ENCODE measurements around the gene SLC7A9. TPM values are rescaled to one million over a fixed set of nuclear protein-coding genes. Genes with fewer than 3 reads are reported as not detected.

Gene SLC7A9
- under 1 TPM in 1 of 2 donors, not detected in 1; 0.31 TPM for total RNA-seq

DNA sequence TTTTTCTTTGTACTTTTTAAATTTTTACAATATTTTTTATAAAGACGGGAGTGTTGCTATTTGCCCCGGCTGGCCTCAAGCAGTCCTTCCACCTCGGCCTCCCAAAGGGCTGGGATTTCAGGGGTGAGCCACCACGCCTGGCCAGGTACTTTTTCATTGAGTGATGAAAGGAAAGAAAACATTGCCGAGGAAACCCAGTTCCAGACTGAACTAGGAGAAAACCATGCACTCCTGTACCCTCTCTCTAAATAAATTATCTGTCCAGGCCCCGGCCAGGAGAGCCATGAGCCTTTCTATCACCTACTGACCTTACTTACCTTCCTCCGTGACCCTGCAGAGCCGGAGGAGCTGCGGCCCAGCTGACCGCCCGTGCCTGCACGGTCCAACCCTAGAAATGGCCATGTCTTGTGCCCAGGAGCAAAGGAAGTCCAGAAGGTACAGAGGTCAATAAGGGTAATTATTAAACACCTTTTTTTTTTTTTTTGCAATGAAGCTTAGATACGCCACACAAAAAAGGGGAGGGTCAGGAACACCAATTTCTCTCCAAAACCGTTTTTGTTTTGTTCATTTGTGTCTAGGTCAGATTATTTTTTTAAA, at the start of gene SLC7A9:
Gene SLC7A9 (minus strand): TSS at position 399 of the 597 bp plus-strand sequence. CDS start 1,233 bp downstream, outside the sequence.
- no peaks in the 10 kb centered on the region for H3K4me1 Mint-ChIP-seq (ENCODE audit: low read depth in 2 of 2)
- H3K4me3 Mint-ChIP-seq = no peak within 1 kb of the TSS
- no peaks in the 10 kb centered on the region for H3K9me3 Mint-ChIP-seq
- H3K27me3 Mint-ChIP-seq = no peaks in the 10 kb centered on the region
- H3K27ac Mint-ChIP-seq = no peak within 1 kb of the TSS
- DNase-seq (ENCODE audit: low spot score) = no peak
- no peak for ATAC-seq
- no peaks in the 10 kb centered on the region for H3K36me3 Mint-ChIP-seq

DNA sequence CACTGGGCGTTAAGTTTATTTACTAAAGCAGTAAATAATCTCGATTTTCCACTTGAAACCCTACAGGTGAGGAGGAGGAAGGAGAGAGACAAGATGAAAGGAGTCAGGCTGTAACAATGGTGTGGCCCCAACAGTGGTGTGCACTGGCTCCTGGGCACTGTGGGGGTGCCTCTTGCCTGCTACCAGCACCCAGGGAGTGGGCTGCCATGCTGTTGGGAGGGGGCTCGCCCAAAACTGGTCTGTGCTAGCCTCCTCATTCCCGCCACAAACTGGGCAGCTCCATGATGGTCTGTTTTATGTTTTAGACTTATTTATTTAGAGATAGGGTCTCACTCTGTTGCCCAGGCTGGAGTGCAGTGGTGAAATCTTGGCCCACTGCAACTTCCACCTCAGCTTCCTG, 49.8 kb upstream of the SLC7A9 start:
- no peaks in the 10 kb centered on the region for H3K9me3 Mint-ChIP-seq
- no peak overlapping the region for H3K27ac Mint-ChIP-seq
- no peaks in the 10 kb centered on the region for H3K4me1 Mint-ChIP-seq (ENCODE audit: low read depth in 2 of 2)
- no peak for DNase-seq (ENCODE audit: low spot score)
- H3K4me3 Mint-ChIP-seq = no peak overlapping the region
- H3K36me3 Mint-ChIP-seq = peaks cover 5% of the 10 kb centered on the region
- H3K27me3 Mint-ChIP-seq = no peaks in the 10 kb centered on the region
- ATAC-seq = no peak

DNA sequence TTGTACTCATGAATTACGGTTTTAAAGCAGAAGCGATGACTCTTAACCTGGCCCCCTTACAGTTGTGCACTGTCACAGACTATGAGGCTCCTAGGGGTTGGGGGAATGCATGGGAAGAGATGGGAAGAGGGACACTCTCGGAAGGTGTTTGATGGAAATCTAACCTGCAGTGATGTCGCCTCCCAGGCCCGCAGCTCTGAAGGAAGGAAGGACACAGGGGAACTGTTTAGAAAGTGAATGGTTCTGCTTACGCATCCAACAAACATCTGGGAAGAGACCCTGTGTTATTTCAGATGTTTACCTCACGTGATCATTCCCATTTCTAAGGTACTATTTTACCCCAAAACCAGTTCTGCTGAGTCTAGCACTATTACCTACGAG, 48.0 kb upstream of the SLC7A9 start:
- Mint-ChIP-seq H3K4me1 (ENCODE audit: low read depth in 2 of 2) (no peaks in the 10 kb centered on the region), H3K27ac (no peak overlapping the region), H3K27me3 (no peaks in the 10 kb centered on the region), H3K36me3 (peaks cover 5% of the 10 kb centered on the region), H3K9me3 (no peaks in the 10 kb centered on the region), H3K4me3 (no peak overlapping the region)
- ATAC-seq (no peak), DNase-seq (ENCODE audit: low spot score) (no peak)

DNA sequence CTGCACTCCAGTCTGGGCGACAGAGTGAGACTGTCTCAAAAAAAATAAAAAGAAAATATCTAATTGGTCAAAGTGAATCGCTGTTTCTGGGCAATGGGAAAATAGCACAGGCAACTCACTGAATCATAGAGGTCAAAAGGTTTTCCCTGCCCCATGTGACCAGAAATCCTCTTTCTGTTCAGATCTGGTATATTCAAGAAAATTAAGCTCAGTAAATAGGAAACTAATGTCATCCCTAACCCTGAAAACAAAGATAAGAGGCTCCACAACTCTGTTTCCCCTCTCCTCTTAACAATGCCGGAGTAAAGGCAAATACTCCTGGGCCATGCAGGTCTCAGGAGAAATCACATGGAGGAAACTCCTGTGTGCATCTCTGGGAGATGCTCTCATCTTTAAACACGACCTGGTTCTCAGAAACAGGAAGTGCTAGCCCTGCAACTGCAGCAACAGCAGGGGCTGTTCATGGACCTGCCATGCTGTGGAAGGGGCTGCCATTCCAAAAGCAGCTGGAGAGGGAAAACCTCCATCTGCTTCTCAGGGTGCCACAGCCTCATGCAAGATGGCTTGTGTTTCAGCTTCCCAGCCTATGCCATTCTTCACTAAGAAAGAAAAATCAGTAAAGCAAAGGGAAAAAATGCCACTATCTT, 47.5 kb upstream of the SLC7A9 start:
- DNase-seq (ENCODE audit: low spot score) (no peak), ATAC-seq (no peak)
- Mint-ChIP-seq H3K4me1 (ENCODE audit: low read depth in 2 of 2) (no peaks in the 10 kb centered on the region), H3K27me3 (no peaks in the 10 kb centered on the region), H3K36me3 (peaks cover 5% of the 10 kb centered on the region), H3K27ac (no peak overlapping the region), H3K4me3 (no peak overlapping the region), H3K9me3 (no peaks in the 10 kb centered on the region)

DNA sequence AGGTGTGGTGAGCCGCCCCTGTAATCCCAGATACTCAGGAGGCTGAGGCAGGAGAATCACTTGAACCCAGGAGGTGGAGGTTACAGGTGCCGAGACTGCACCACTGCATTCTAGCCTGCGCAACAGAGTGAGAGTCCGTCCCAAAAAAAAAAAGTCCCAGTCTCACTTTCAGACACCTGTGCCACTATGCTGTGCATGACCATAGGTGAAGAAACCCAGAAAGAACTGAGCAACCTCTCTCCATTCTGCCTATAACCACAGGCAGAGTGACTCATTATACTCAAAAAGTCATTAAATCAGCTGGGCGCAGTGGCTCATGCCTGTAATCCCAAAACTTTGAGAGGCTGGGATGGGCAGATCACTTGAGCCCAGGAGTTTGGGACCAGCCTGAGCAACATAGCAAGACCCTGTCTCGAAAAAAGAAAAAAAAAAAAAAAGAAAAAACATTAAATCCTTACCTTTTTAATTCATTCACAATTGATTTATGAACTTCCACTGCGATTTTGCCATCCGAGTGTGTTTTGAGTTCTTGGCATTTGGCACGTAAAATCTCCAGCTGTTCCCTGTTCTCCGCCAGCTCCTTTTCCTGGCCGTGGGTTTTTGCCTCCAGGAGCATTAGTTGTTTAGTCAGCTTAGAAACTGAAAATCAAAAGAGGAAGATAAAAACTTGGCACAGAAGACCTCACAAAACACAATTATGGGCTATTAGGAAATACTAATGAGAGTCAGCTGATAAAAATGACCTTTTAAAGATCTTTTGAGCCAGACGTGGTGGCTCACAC, 45.5 kb upstream of the SLC7A9 start:
- Mint-ChIP-seq H3K36me3 (no peaks in the 10 kb centered on the region), H3K27ac (no peak overlapping the region), H3K9me3 (no peaks in the 10 kb centered on the region), H3K27me3 (no peaks in the 10 kb centered on the region), H3K4me3 (no peak overlapping the region), H3K4me1 (ENCODE audit: low read depth in 2 of 2) (no peaks in the 10 kb centered on the region)
- ATAC-seq (no peak), DNase-seq (ENCODE audit: low spot score) (no peak)

DNA sequence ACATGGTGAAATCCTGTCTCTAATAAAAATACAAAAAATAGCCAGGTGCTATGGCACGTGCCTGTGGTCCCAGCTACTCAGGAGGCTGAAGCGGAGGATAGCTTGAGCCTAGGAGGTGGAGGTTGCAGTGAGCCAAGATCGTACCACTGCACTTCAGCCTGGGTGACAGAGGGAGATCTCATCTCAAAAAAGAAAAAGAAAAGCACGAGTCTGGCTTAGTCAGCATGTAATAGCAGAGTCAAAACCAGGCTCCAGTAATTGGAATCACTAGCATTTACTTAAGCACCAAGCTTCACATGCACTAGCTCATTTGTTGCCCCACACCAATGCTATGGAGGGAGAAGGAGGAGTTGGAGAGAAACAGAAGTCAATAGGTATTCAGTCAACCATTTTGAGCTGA, 41.9 kb upstream of the SLC7A9 start:
- no peak for ATAC-seq
- Mint-ChIP-seq H3K9me3 (no peaks in the 10 kb centered on the region), H3K36me3 (peaks cover 7% of the 10 kb centered on the region), H3K27ac (no peak overlapping the region), H3K4me1 (ENCODE audit: low read depth in 2 of 2) (no peaks in the 10 kb centered on the region), H3K4me3 (no peak overlapping the region), H3K27me3 (no peaks in the 10 kb centered on the region)
- DNase-seq (ENCODE audit: low spot score) = no peak

DNA sequence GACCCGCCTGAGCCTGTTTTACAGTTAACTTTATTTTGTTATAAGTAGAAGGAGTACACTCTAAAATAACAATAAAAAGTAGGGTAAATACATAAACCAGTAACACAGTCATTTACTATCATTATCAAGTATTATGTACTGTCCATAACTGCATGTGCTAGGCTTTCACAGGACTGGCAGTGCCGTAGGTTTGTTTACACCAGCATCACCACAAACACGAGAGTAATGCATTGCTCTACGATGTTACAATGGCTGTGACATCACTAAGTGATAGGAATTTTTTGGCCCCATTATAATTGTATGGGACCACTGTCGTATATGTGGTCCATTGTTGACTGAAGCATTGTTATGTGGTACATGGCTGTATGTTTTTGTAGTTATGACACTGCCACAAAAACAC, 41.3 kb upstream of the SLC7A9 start:
- Mint-ChIP-seq H3K9me3 (no peaks in the 10 kb centered on the region), H3K27me3 (no peaks in the 10 kb centered on the region), H3K4me1 (ENCODE audit: low read depth in 2 of 2) (no peaks in the 10 kb centered on the region), H3K36me3 (peaks cover 9% of the 10 kb centered on the region), H3K4me3 (no peak overlapping the region), H3K27ac (no peak overlapping the region)
- ATAC-seq = no peak
- no peak for DNase-seq (ENCODE audit: low spot score)

DNA sequence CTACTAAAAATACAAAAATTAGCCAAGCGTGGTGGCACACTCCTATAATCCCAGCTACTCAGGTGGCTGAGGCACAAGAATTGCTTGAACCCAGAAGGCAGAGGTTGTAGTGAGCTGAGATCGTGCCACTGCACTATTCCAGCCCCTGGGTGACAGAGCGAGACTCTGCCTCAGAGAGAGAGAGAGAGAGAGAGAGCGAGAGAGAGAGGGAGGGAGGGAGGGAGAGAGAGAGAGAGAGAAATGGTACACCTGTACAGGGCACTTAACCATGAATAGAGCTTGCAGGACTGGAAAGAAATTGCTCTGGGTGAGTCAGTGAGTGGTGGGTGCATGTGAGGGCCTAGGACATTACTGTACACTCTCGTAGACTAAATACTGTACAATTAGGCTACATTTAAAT, 40.5 kb upstream of the SLC7A9 start:
- DNase-seq (ENCODE audit: low spot score) (no peak), ATAC-seq (no peak)
- H3K27me3 Mint-ChIP-seq = no peaks in the 10 kb centered on the region
- H3K4me3 Mint-ChIP-seq = no peak overlapping the region
- H3K27ac Mint-ChIP-seq = no peak overlapping the region
- no peaks in the 10 kb centered on the region for H3K4me1 Mint-ChIP-seq (ENCODE audit: low read depth in 2 of 2)
- peaks cover 11% of the 10 kb centered on the region for H3K36me3 Mint-ChIP-seq
- no peaks in the 10 kb centered on the region for H3K9me3 Mint-ChIP-seq

DNA sequence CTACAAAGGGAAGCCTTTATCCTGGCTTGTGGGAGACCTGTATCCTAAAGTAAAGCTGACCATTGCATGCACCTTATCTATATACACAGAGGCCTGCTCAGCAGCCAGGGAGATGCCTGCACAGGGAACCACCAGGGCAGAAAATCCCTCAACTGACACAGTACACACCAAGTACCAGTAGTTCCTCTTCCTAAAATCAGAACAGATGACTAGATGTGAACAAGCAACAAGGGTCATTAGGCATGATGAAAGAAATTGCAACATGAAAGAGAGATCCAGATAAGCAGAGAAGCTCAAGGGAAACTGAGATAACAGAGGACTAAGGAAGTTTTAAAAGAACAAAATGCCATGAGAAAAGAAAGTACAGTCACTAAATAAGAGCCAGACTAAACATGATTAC, 39.7 kb upstream of the SLC7A9 start:
- Mint-ChIP-seq H3K27me3 (no peaks in the 10 kb centered on the region), H3K9me3 (no peaks in the 10 kb centered on the region), H3K27ac (no peak overlapping the region), H3K4me3 (no peak overlapping the region), H3K36me3 (peaks cover 11% of the 10 kb centered on the region), H3K4me1 (ENCODE audit: low read depth in 2 of 2) (no peaks in the 10 kb centered on the region)
- ATAC-seq = no peak
- DNase-seq (ENCODE audit: low spot score) = no peak

DNA sequence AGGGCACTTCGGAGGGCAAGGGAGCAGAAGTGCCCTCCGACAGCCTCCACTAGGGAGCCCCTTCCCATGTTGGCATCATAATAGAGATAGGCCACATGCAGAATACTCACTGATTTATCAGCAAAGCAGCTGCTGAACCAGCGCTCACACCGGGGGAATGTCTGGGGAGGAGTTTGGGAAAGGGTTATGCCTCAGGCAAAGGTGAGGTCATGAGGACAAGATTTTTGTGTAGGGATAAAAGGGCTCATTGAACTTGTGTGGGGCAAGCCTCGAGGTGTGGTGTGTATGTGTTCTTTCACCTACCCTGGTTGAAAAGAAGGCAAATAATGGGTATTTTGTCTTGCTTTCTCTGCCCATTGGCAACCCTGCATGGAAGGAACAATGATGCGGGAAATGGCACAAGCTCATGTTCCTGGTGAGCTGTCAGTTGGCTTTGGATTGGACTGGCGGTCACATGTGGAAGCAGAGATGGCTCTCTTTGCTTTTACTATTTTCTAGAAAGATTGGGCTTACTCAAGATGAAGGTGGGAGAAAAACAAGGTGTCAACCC, 39.1 kb upstream of the SLC7A9 start:
- DNase-seq (ENCODE audit: low spot score) (no peak), ATAC-seq (no peak)
- Mint-ChIP-seq H3K27ac (no peak overlapping the region), H3K4me3 (no peak overlapping the region), H3K4me1 (ENCODE audit: low read depth in 2 of 2) (no peaks in the 10 kb centered on the region), H3K9me3 (no peaks in the 10 kb centered on the region), H3K27me3 (no peaks in the 10 kb centered on the region), H3K36me3 (peaks cover 11% of the 10 kb centered on the region)

DNA sequence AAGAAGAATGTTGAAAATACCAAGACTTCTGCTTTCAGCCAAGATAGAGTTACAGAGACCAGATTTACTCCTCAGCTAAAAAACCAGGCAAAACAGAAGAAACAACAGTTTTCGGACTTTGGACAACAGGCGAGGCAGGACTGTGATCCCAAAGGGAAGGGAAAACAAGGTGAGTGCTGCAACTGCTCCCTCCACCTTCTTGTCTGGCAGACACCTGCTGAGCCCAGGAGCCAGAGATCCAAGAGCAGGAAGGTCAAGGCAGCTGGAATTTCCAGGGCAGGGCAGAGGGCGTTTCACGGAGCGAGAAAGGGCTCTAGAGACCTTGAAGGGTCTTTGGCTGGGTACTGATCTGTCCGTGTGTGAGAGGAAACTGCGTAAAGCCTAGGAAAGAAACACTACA, 32.9 kb upstream of the SLC7A9 start:
- DNase-seq (ENCODE audit: low spot score) = no peak
- ATAC-seq = no peak
- Mint-ChIP-seq H3K36me3 (peaks cover 4% of the 10 kb centered on the region), H3K4me3 (no peak overlapping the region), H3K4me1 (ENCODE audit: low read depth in 2 of 2) (no peaks in the 10 kb centered on the region), H3K9me3 (no peaks in the 10 kb centered on the region), H3K27ac (no peak overlapping the region), H3K27me3 (no peaks in the 10 kb centered on the region)

DNA sequence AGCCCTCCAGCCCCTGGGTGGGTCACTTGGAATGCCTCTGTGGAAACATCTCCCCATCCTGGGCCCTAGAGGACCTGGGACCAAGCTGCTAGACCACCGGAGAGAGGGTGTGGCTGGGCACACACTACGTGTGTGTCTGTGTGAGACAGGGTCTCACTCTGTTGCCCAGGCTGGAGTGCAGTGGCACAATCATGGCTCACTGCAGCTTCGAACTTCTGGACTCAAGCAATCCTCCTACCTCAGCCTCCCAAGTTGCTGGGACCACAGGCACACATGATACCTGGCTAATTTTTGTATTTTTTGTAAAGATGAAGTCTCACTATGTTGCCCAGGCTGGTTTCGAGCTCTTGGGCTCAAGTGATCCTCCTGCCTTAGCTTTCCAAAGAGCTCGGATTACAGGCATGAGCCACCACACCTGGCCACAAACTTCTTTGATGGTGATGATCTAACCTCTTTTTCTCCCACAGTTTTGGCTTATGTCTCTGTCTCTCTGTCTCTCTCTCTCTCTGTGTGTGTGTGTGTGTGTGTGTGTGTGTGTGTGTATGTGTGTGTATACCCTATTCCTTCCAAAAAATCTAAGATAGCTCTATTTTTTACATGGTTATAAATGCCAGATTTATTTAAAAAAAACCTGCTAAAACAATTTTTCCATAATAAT, 32.1 kb upstream of the SLC7A9 start:
- H3K4me1 Mint-ChIP-seq (ENCODE audit: low read depth in 2 of 2) = no peaks in the 10 kb centered on the region
- no peak for ATAC-seq
- H3K9me3 Mint-ChIP-seq = no peaks in the 10 kb centered on the region
- DNase-seq (ENCODE audit: low spot score) = no peak
- H3K27me3 Mint-ChIP-seq = no peaks in the 10 kb centered on the region
- no peak overlapping the region for H3K4me3 Mint-ChIP-seq
- H3K27ac Mint-ChIP-seq = no peak overlapping the region
- peaks cover 4% of the 10 kb centered on the region for H3K36me3 Mint-ChIP-seq

DNA sequence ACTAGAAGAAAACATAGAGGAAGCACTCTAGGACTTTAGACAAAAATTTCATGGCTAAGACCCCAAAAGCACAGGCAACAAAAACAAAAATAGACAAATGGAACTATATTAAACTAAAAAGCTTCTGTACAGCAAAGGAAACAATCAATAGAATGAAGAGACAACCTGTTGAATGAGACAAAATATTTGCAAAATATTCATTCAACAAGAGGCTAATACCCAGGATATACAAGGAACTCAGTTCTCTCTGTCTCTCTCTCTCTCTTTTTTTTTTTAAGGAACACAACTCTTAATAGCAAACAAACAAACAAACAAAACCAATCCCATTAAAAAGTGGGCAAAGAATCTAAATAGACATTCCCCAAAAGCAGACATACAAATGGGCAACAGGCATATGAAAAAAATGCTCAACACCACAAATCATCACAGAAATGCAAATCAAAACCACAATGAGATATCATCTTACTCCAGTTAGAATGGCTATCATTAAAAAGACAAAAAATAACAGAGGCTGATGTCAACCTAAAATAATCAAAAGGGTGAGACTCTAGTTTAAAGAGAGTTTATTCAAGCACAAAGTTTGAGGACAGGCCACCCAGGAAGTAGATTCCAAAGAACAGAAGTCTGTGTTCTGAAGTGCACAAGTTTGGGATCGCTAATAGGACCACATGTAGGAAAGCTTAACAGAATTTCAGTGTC, 27.1 kb upstream of the SLC7A9 start:
- H3K36me3 Mint-ChIP-seq = peaks cover 31% of the 10 kb centered on the region
- H3K4me3 Mint-ChIP-seq = no peak overlapping the region
- DNase-seq (ENCODE audit: low spot score) (no peak), ATAC-seq (no peak)
- peaks cover 0 to 14% of the 10 kb centered on the region in 2 donors for H3K4me1 Mint-ChIP-seq (ENCODE audit: low read depth in 2 of 2)
- peaks cover 4% of the 10 kb centered on the region for H3K9me3 Mint-ChIP-seq
- H3K27me3 Mint-ChIP-seq = no peaks in the 10 kb centered on the region
- H3K27ac Mint-ChIP-seq = no peak overlapping the region

Measured in natural killer cell treated with Interleukin-12 subunit alpha and Interleukin-12 subunit beta and Interleukin-15 and Interleukin-18, amount 100 ng/mL, for 72 hours (primary cell).